B cell (primary cell): ENCODE data around the gene N4BP2.

Source experiments
- EZH2 ChIP-seq: IDR thresholded peaks from 2 replicates; pipeline ENCODE4 v1.6.1; 2012; ENCODE audit warnings: borderline replicate concordance, low read depth, mild to moderate bottlenecking, moderate library complexity, low read length; ENCODE audit not compliant: insufficient read depth, poor library complexity, severe bottlenecking
- TF ChIP-seq, protein P1 (sequence below): fragments of 200-600 bp; IDR thresholded peaks from one replicate; pipeline ENCODE4 v1.8.0; 2022; ENCODE audit warnings: antibody characterized with exemption, mild to moderate bottlenecking

DNA sequence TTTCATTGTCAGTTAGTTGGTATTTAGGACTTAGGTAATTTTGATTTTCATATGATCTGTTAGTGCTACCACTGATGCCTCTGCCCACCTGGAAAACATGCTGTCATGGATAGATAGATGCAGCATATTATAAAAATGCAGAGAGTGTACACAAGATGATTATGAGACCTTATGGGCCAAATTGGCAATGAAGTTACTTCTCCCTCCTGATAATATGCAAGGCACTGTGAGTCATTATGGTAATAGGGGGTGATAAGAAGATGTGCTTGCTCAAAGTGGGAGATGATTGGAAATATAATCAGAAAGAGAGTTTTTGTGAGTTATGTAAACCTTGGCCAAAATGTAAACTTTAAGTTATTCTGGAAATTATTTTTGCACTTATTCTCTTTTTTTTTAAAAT is 83.5 kb downstream of the N4BP2 start:
- TF ChIP-seq, protein P1, sequence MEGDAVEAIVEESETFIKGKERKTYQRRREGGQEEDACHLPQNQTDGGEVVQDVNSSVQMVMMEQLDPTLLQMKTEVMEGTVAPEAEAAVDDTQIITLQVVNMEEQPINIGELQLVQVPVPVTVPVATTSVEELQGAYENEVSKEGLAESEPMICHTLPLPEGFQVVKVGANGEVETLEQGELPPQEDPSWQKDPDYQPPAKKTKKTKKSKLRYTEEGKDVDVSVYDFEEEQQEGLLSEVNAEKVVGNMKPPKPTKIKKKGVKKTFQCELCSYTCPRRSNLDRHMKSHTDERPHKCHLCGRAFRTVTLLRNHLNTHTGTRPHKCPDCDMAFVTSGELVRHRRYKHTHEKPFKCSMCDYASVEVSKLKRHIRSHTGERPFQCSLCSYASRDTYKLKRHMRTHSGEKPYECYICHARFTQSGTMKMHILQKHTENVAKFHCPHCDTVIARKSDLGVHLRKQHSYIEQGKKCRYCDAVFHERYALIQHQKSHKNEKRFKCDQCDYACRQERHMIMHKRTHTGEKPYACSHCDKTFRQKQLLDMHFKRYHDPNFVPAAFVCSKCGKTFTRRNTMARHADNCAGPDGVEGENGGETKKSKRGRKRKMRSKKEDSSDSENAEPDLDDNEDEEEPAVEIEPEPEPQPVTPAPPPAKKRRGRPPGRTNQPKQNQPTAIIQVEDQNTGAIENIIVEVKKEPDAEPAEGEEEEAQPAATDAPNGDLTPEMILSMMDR = no peak
- no peak for TF ChIP-seq EZH2
